WERI-Rb-1 (cell line): Measurements from ENCODE around the gene CDR2L.

Experiments
- DNase-seq: peaks from one replicate; pipeline ENCODE4 v3.0.0-alpha.2; 2020
- H3K27ac ChIP-seq: fragments of 250-450 bp; sonication (Bioruptor Pico); 2 replicates; pipeline ENCODE4 v1.5.1; 2020; ENCODE audit warnings: mild to moderate bottlenecking, moderate library complexity
- H3K27me3 ChIP-seq: fragments of 250-450 bp; sonication (Bioruptor Pico); 2 replicates; pipeline ENCODE4 v1.5.1; 2021; ENCODE audit warnings: mild to moderate bottlenecking, low read depth, moderate library complexity; ENCODE audit not compliant: insufficient read depth, severe bottlenecking
- H3K36me3 ChIP-seq: fragments of 250-450 bp; sonication (Bioruptor Pico); 2 replicates; pipeline ENCODE4 v1.5.1; 2020; ENCODE audit warnings: mild to moderate bottlenecking, moderate library complexity
- H3K4me3 ChIP-seq: 2 replicates; pipeline ENCODE4 v1.5.1; 2011; ENCODE audit warnings: low read depth, mild to moderate bottlenecking, control low read depth, low read length
- H3K9me3 ChIP-seq: fragments of 250-450 bp; sonication (Bioruptor Pico); 2 replicates; pipeline ENCODE4 v1.5.1; 2021; ENCODE audit warnings: mild to moderate bottlenecking, moderate library complexity; ENCODE audit not compliant: severe bottlenecking
- TF ChIP-seq, protein P1 (sequence below): IDR thresholded peaks from 2 replicates; pipeline ENCODE4 v1.5.1; 2011; ENCODE audit warnings: low read depth, mild to moderate bottlenecking, control low read depth, inconsistent platforms, low read length

Gene CDR2L

DNA sequence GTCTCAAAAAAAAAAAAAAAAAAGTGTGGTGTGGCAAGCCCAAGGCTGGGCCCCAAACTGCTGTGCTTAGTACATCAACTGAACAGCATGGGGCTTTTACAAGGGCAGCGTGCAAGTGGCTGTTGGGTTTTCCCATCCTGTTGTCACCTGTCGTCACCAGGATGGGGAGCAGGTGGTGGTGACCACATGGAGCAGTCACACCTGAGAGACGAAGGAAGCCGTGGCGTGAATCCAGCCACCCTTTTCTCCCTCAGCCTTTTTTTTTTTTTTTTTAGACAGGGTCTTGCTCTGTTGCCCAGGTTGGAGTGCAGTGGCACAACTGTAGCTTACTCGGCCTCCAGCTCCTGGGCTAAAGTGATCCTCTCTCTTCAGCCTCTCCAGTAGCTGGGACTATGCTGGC lies 20.9 kb downstream of the CDR2L start:
- no peak for DNase-seq
- H3K4me3 ChIP-seq: no peak overlapping the region
- H3K36me3 ChIP-seq: peaks cover 20% of the 10 kb centered on the region
- no peaks in the 10 kb centered on the region for H3K27me3 ChIP-seq
- no peak overlapping the region for H3K27ac ChIP-seq
- TF ChIP-seq, protein P1, sequence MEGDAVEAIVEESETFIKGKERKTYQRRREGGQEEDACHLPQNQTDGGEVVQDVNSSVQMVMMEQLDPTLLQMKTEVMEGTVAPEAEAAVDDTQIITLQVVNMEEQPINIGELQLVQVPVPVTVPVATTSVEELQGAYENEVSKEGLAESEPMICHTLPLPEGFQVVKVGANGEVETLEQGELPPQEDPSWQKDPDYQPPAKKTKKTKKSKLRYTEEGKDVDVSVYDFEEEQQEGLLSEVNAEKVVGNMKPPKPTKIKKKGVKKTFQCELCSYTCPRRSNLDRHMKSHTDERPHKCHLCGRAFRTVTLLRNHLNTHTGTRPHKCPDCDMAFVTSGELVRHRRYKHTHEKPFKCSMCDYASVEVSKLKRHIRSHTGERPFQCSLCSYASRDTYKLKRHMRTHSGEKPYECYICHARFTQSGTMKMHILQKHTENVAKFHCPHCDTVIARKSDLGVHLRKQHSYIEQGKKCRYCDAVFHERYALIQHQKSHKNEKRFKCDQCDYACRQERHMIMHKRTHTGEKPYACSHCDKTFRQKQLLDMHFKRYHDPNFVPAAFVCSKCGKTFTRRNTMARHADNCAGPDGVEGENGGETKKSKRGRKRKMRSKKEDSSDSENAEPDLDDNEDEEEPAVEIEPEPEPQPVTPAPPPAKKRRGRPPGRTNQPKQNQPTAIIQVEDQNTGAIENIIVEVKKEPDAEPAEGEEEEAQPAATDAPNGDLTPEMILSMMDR: no peak
- H3K9me3 ChIP-seq: no peaks in the 10 kb centered on the region

DNA sequence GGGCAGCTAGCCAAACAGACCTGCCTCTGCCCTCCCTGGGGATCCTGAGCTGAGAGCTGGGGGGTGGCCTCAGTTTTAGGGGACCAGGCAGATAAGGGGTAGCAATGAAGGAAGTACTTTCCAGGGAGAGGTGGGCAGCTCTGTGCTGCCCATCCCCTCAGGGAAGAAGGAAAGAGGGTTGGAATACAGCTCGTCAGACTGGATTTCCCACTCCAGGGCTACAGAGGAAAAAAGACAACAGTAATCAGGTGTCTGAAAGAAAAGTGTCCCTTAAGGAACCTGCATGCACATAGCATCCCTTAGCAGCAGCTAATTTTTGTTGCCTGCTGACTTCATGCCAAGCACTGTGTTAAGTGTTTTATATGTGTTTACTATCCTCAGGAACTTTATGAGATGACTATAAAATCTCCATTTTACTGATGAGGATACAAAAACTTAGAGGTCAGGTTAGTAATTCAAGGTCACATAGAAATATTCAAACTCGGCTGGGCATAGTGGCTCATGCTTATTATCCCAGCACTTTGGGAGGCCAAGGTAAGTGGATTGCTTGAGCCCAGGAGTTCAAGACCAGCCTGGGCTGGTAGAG lies 21.8 kb downstream of the CDR2L start:
- no peak overlapping the region for H3K4me3 ChIP-seq
- peaks cover 13% of the 10 kb centered on the region for H3K36me3 ChIP-seq
- H3K9me3 ChIP-seq: no peaks in the 10 kb centered on the region
- DNase-seq: no peak
- no peaks in the 10 kb centered on the region for H3K27me3 ChIP-seq
- no peak overlapping the region for H3K27ac ChIP-seq
- TF ChIP-seq, protein P1: no peak

DNA sequence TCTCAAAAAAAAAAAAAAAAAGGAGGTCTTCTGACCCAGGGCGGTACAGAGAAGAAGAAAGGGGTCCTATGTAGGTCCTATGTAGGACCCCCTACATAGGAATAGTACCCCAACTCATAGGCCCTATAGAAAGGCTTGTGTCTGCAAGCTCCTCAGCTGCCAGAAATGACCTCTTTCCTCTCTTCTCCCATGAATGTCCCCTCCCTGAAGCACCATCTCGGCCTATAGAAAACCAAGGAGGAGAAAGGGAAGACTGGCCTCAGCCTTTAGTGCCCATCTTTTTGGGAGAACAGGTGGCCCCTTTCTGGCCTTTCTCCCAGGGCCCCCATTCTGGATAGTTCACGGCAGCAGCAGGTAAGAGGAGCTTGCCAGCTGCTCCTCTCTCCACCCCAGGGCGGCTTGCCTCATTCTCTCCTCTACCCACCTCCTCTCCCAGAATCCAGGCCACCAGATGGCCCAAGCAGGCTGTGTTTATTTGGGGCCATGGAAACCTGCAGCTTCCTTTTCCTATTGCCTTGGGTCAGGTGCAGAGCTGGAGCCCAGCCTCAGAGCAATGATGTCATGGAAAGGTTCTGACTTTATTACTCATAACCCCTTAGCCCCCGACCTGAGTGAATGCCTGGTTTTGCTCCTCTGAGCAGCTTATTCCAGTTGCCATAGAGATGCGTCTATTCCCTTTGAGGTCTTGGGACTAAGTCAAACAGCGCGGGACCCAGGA lies 23.4 kb downstream of the CDR2L start:
- TF ChIP-seq, protein P1: no peak
- H3K27ac ChIP-seq: peak overlapping the region; percentile 90
- DNase-seq: peak; percentile 94
- H3K27me3 ChIP-seq: no peaks in the 10 kb centered on the region
- H3K36me3 ChIP-seq: peaks cover under 1% of the 10 kb centered on the region; the same call in 1 of the 2 replicates
- no peaks in the 10 kb centered on the region for H3K9me3 ChIP-seq
- peak overlapping the region; percentile 75 for H3K4me3 ChIP-seq

GRCh38 chr17:75011401-75012095 lies 24.1 kb downstream of the CDR2L start:
- DNase-seq: peak; percentile 67
- H3K4me3 ChIP-seq: peak overlapping the region; percentile 75
- TF ChIP-seq, protein P1: no peak
- no peaks in the 10 kb centered on the region for H3K27me3 ChIP-seq
- H3K36me3 ChIP-seq: no peaks in the 10 kb centered on the region
- no peaks in the 10 kb centered on the region for H3K9me3 ChIP-seq
- H3K27ac ChIP-seq: peak overlapping the region; percentile 90

GRCh38 chr17:75012096-75012345 lies 24.6 kb downstream of the CDR2L start:
- no peaks in the 10 kb centered on the region for H3K27me3 ChIP-seq
- TF ChIP-seq, protein P1: no peak
- no peaks in the 10 kb centered on the region; the same call in 1 of the 2 replicates for H3K36me3 ChIP-seq
- no peak for DNase-seq
- H3K27ac ChIP-seq: peak overlapping the region; percentile 90
- peak overlapping the region; percentile 75 for H3K4me3 ChIP-seq
- H3K9me3 ChIP-seq: no peaks in the 10 kb centered on the region
